Measurements from ENCODE around the gene MLH3.

MLH3 gene

DNA sequence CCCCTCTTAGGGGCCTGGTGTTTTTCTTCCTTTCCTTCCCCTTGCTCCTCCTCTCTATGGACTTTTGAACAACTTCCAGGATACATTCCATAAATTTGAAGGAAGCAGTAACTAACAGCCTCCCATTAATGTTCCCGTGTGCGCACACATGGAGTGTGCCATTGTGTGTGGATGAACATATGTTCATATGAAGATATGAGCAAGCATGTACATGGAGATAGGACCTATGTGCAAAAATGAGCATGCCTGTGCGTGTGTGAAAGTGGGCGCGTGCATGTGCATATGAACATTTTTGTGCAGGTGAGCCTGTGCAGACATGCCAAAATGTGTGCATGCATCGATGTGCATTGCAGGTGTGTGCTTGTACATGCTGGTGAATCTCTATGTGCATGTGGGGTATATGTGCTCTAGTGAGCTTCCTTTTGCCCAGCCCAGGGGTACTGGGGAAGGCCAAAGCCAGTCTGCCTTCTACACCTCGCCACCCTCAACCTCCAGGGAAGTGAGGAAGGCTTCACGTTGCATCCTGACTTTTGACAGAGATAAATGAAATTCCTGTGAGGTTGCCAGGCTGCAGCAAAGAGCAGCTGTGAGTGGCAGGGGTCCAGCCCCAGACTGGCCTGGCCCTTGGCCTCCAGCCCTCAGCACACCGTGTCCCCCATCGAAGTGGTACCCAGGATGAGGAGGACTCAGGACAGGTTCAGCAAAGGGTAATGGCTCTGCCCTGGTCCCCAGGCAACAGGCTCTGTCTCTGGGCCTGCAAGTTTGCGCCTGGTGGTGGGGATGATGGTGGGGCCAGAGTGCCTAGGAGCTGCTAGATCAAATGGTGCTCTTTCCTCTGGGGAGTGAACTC is 74.8 kb downstream of the MLH3 start:
- H3K4me3 ChIP-seq (ENCODE audit: low read length): no peak overlapping the region
- H3K27me3 ChIP-seq (ENCODE audit: insufficient read depth, low read length): no peaks in the 10 kb centered on the region
- H3K36me3 ChIP-seq (ENCODE audit: insufficient read depth, low read length): no peaks in the 10 kb centered on the region
- no peaks in the 10 kb centered on the region for H3K9me3 ChIP-seq (ENCODE audit: low read length)
- H2AFZ ChIP-seq (ENCODE audit: low read depth, low read length): no peak overlapping the region
- peaks cover 62% of the 10 kb centered on the region for H3K4me1 ChIP-seq (ENCODE audit: insufficient read depth, low read length)

DNA sequence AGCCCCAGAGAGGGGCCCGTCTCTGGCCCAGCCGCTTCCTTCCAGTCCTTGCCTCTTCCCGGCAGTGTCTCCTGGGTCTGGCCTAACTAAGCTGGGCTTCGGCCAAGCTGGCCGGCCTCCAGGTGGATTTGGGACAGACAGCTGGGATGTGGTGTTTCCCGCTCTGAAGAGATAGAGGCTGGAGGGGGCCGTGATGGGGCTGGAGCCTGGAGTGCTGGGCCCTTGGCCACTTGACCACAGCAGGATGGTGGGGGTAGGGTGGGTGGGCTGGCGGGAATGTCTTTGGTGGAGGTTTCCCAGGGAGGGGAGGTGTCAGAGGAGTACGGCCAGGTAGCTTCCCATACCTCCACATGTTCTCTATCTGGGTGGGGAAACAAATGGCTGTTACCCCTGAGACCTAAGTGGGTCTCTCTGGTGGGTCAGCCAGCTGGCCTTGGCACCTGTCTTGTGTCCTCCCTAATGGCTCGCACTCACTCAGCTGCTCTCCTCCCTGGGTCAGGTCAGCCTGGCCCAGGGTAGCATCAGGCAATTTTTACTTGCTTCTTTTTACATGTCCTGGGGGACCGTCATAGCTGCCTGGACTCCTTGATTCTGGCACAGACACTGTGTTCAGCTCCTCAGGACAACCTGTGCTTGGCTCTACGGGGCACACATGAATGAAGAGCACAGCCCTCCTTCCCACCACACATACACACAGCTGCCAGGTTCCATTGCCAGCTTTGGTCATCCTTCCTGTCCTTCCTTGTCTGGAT is 76.0 kb downstream of the MLH3 start:
- no peak overlapping the region for H3K4me3 ChIP-seq (ENCODE audit: low read length)
- no peaks in the 10 kb centered on the region for H3K36me3 ChIP-seq (ENCODE audit: insufficient read depth, low read length)
- H3K4me1 ChIP-seq (ENCODE audit: insufficient read depth, low read length): peaks cover 57% of the 10 kb centered on the region
- H3K9me3 ChIP-seq (ENCODE audit: low read length): no peaks in the 10 kb centered on the region
- H3K27me3 ChIP-seq (ENCODE audit: insufficient read depth, low read length): no peaks in the 10 kb centered on the region
- H2AFZ ChIP-seq (ENCODE audit: low read depth, low read length): no peak overlapping the region

DNA sequence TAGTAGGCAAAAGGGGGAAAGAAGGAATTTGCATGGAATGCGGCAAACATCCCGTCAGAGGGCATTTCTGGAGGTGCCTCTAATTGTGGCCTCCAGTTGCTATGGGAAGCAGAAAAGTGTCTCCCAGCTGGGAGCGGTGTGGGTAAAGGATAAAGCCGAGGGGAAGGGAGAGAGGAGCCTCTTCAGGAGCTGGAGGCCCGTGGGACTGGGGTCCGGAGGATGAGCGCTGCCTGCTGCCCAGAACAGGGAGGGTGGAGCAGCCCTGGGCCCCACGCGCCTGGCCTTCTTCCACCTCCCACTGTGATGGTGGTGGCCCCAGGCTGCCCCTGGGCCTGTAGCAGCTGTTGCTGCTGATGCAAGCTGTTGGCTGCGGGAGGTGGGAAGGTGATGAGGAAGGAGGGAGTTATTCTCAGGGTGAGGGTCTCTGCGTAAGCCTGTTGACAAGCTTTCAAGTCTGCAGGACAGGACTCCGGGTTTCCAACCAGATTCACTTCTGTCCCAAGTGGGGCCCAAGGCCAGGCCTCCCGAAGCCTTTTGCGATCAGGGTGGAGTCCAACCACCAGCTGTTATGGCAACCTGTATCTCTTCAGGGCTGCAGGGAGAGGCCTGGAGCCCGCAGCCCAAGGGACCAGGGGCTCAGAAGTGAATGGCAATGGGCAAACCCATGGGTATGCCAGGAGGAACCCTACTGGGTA is 76.8 kb downstream of the MLH3 start:
- no peak overlapping the region for H3K4me3 ChIP-seq (ENCODE audit: low read length)
- H2AFZ ChIP-seq (ENCODE audit: low read depth, low read length): no peak overlapping the region
- no peaks in the 10 kb centered on the region for H3K36me3 ChIP-seq (ENCODE audit: insufficient read depth, low read length)
- H3K27me3 ChIP-seq (ENCODE audit: insufficient read depth, low read length): no peaks in the 10 kb centered on the region
- H3K4me1 ChIP-seq (ENCODE audit: insufficient read depth, low read length): peaks cover 52% of the 10 kb centered on the region
- no peaks in the 10 kb centered on the region for H3K9me3 ChIP-seq (ENCODE audit: low read length)

DNA sequence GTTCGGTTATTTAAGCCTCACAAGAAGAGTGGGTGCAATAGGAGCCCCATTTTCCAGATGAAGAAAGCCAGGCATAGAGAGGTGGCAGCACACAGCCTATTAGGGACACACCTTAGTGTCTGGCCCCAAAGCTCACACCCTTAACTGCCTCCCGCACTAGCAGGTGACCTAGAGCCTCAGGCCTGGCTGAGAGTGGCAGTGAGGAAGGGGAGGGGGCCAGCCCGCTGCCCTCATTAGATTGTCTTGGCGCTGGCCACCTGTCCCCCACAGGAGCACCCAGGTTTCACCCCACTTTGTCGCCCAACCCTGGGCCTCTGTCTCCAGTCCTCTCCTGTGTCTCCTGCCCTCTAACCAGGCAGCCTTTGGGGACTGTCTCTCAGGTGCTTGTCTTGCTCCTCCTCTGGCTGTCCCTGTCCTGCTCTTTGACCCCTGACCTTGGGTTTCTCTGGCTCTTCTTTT is 77.3 kb downstream of the MLH3 start:
- Histone ChIP-seq H3K4me1 (ENCODE audit: insufficient read depth, low read length) (peaks cover 47% of the 10 kb centered on the region), H3K27me3 (ENCODE audit: insufficient read depth, low read length) (no peaks in the 10 kb centered on the region), H3K9me3 (ENCODE audit: low read length) (no peaks in the 10 kb centered on the region), H3K4me3 (ENCODE audit: low read length) (no peak overlapping the region), H2AFZ (ENCODE audit: low read depth, low read length) (no peak overlapping the region), H3K36me3 (ENCODE audit: insufficient read depth, low read length) (no peaks in the 10 kb centered on the region)

DNA sequence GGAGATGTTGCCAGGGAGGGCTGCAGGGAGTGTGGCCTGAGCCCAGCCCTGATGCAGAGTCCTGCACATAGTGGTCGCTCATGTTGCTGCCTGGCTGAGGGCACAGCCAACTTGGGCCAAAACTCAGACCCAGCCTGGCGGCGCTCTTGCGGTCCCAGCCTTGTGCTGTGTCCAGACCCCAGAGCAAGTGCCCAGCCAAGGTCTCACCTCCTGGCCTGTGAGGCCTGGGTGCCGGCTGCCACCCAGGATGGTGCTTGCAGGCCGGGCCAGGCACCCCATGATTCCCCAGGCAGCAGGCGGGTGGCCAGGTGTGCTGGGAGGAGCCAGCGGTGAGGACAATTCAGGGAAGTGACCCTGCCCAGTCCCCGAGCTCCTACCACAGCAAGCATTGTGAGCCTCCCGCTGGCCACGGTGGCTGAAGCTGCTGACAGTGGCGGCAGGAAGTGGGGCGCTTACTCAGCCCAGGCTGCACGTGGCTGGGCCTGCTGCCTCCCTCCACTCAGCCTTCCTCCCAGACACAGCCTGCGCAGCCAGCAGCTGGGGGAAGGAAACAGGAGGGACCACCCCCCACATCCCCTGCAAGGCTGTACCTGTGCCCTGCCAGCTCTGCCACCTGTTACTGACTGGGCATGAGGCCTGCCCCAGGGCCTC is 78.1 kb downstream of the MLH3 start:
- Histone ChIP-seq H3K9me3 (ENCODE audit: low read length) (no peaks in the 10 kb centered on the region), H3K4me1 (ENCODE audit: insufficient read depth, low read length) (peaks cover 47% of the 10 kb centered on the region), H3K36me3 (ENCODE audit: insufficient read depth, low read length) (no peaks in the 10 kb centered on the region), H3K4me3 (ENCODE audit: low read length) (no peak overlapping the region), H2AFZ (ENCODE audit: low read depth, low read length) (no peak overlapping the region), H3K27me3 (ENCODE audit: insufficient read depth, low read length) (no peaks in the 10 kb centered on the region)

DNA sequence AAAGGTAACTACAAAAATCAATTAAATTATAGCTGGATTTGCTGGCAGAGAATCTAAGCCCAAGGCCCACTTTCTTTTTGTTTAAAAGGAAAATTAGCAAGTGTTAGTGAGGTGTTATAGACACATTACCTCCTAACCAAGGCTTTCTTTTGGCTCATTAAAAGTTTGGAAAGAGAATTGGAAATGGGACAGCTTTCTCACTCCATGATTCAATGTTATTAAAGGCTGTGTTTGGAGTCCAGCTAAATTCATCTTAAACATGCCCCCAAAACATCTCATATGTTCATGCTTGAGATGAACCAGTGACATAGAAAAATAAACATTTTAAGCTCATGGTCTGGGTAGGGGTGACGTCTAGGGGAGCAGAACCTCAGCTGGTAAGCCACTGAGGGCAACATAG is 82.5 kb downstream of the MLH3 start:
- H3K36me3 ChIP-seq (ENCODE audit: insufficient read depth, low read length): no peaks in the 10 kb centered on the region
- H3K4me3 ChIP-seq (ENCODE audit: low read length): no peak overlapping the region
- no peaks in the 10 kb centered on the region for H3K27me3 ChIP-seq (ENCODE audit: insufficient read depth, low read length)
- no peaks in the 10 kb centered on the region for H3K9me3 ChIP-seq (ENCODE audit: low read length)
- no peak overlapping the region for H2AFZ ChIP-seq (ENCODE audit: low read depth, low read length)
- H3K4me1 ChIP-seq (ENCODE audit: insufficient read depth, low read length): peaks cover 13% of the 10 kb centered on the region

DNA sequence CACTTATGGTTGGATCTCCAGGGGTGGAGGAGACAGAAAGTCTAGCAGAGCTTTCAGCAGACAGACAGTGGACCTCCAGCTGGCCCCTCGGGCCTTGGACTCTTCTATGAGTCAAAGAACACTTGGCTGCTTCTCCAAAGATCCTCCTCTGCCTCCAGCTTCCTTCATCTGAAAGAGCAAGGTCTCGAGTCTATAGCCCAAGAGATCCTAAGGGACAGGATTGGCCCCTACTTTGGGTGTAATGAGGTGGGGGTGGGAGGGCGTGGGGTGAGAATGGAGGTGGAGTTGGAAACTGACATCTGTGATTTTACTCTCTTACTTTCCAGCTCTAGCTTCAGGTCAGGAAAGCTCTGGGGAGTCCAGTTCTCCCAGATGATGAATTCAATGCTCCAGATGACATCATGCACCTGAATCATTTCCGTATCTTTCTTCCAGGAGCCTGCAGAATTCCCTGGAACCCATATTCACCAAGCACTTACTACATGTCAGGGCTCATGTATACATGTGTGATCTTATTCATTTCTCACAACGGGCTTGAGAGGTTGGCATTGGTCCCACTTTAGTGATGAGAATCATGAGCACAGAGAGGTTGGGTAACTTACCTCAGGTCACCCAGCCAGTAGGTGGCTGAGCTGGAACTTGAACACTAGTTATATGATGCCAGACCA is 85.6 kb downstream of the MLH3 start:
- no peaks in the 10 kb centered on the region for H3K36me3 ChIP-seq (ENCODE audit: insufficient read depth, low read length)
- no peaks in the 10 kb centered on the region for H3K27me3 ChIP-seq (ENCODE audit: insufficient read depth, low read length)
- H3K4me1 ChIP-seq (ENCODE audit: insufficient read depth, low read length): peaks cover 4% of the 10 kb centered on the region
- no peak overlapping the region for H2AFZ ChIP-seq (ENCODE audit: low read depth, low read length)
- no peaks in the 10 kb centered on the region for H3K9me3 ChIP-seq (ENCODE audit: low read length)
- no peak overlapping the region for H3K4me3 ChIP-seq (ENCODE audit: low read length)

DNA sequence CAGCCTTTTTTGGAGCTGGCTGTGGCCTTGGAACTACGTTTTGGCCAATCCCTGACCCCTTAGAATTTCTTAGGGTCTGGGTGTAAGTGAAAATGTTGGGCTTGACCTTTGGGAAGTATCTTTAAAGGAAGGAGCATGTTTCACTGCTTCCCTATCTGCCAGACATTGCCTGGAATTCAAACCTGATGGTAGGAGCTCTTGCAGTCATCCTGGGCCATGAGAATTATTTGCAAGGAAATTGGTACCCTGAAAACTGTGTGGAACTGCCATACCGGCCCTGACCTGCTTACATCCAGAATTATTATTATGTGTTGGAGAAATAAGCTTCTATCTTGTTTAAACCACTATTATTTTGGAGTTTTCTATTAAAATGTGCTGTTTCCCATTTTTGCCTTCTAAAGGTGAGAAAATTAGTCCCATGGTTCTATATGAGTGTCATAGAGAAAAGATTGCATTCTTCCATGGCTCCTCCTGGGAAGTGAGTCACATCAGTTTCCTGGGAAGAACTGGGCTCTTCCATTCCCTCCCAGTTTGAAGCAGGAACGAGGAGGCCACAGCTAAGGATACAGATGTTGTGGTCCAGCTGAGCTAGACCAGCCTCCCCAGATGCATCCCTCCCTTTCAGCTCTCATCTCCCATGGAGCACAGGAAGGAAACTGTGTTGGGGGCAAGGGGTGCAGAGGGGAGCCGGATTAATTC is 86.3 kb downstream of the MLH3 start:
- H3K4me3 ChIP-seq (ENCODE audit: low read length): no peak overlapping the region
- H3K4me1 ChIP-seq (ENCODE audit: insufficient read depth, low read length): peaks cover 4% of the 10 kb centered on the region
- no peaks in the 10 kb centered on the region for H3K27me3 ChIP-seq (ENCODE audit: insufficient read depth, low read length)
- no peaks in the 10 kb centered on the region for H3K36me3 ChIP-seq (ENCODE audit: insufficient read depth, low read length)
- H2AFZ ChIP-seq (ENCODE audit: low read depth, low read length): no peak overlapping the region
- H3K9me3 ChIP-seq (ENCODE audit: low read length): no peaks in the 10 kb centered on the region
